Smooth muscle cell (in vitro differentiated cells): ENCODE measurements around the gene ARHGAP23. TPM values are rescaled to one million over a fixed set of nuclear protein-coding genes. Genes with fewer than 3 reads are reported as not detected.
"Not testable (repeated sequence)": the region's sequence is repeated elsewhere in the genome, so short reads cannot be mapped to it uniquely, and the experiment has no call there.

Experiments used
- DNase-seq: peaks from one replicate; lab custom pipeline; 2025; ENCODE audit not compliant: unreplicated experiment; lab: John Stamatoyannopoulos, UW
- H2AFZ ChIP-seq: fragments of 200-600 bp; sonication (generic); 2 replicates; pipeline ENCODE4 v1.6.0; 2016; ENCODE audit warnings: antibody characterized with exemption, low read depth, mild to moderate bottlenecking
- H3F3A ChIP-seq: fragments of 200-600 bp; sonication (generic); 2 replicates; pipeline ENCODE4 v1.6.0; 2017; ENCODE audit warnings: antibody characterized with exemption, low read depth
- H3K27ac ChIP-seq: fragments of 200-600 bp; sonication (generic); 2 replicates; pipeline ENCODE4 v1.5.1; 2016; ENCODE audit warnings: low read depth, mild to moderate bottlenecking
- H3K27me3 ChIP-seq: fragments of 200-600 bp; sonication (generic); 2 replicates; pipeline ENCODE4 v1.6.1; 2016; ENCODE audit warnings: low read depth, mild to moderate bottlenecking
- H3K36me3 ChIP-seq: fragments of 200-600 bp; sonication (generic); 2 replicates; pipeline ENCODE4 v1.5.1; 2016; ENCODE audit warnings: low read depth
- H3K4me1 ChIP-seq: fragments of 200-600 bp; sonication (generic); 2 replicates; pipeline ENCODE4 v1.5.1; 2016; ENCODE audit warnings: low read depth
- H3K4me2 ChIP-seq: fragments of 200-600 bp; sonication (generic); 2 replicates; pipeline ENCODE4 v1.6.0; 2016; ENCODE audit warnings: mild to moderate bottlenecking
- H3K4me3 ChIP-seq: fragments of 200-600 bp; sonication (generic); 2 replicates; pipeline ENCODE4 v1.5.1; 2016; ENCODE audit warnings: mild to moderate bottlenecking
- H3K79me2 ChIP-seq: fragments of 200-600 bp; sonication (generic); 2 replicates; pipeline ENCODE4 v1.6.0; 2016; ENCODE audit warnings: low read depth, mild to moderate bottlenecking
- H3K9ac ChIP-seq: fragments of 200-600 bp; sonication (generic); 2 replicates; pipeline ENCODE4 v1.6.0; 2016; ENCODE audit warnings: low read depth
- H3K9me3 ChIP-seq: fragments of 200-600 bp; sonication (generic); replicated peaks from 2 replicates; pipeline ENCODE4 v1.5.1; 2016; ENCODE audit warnings: low read depth
- H4K20me1 ChIP-seq: fragments of 200-600 bp; sonication (generic); 2 replicates; pipeline ENCODE4 v1.6.0; 2016; ENCODE audit warnings: low read depth
- WGBS: methylation state at CpG from one replicate; pipeline ENCODE4 v1.1.7; 2016; ENCODE audit warnings: low lambda C conversion rate; 5-methylcytosine and 5-hydroxymethylcytosine counted together
- polyA plus RNA-seq: library from polyadenylated mRNA; unstranded; fragments of >200 nt; fragmentation: Nextera tagmentation; extraction: Ambion mirVana; gene quantifications from 2 replicates; pipeline ENCODE4 v1.2.1, GENCODE V29; 2016
- total RNA-seq: library from RNA; depleted of rRNA; stranded (reverse); fragments of >200 nt; gene quantifications from 2 replicates; pipeline ENCODE4 v1.2.3, GENCODE V29; 2014
- TF ChIP-seq, protein P1 (sequence below): fragments of 200-600 bp; sonication (generic); IDR thresholded peaks from 2 replicates; pipeline ENCODE4 v1.5.1; 2017; ENCODE audit warnings: borderline replicate concordance, mild to moderate bottlenecking, antibody characterized with exemption; ENCODE audit not compliant: insufficient read depth, poor library complexity, severe bottlenecking

The ARHGAP23 gene
- total and polyA plus RNA-seq, 2 experiments from 2014 or later = 24.9 to 34.0 TPM

DNA sequence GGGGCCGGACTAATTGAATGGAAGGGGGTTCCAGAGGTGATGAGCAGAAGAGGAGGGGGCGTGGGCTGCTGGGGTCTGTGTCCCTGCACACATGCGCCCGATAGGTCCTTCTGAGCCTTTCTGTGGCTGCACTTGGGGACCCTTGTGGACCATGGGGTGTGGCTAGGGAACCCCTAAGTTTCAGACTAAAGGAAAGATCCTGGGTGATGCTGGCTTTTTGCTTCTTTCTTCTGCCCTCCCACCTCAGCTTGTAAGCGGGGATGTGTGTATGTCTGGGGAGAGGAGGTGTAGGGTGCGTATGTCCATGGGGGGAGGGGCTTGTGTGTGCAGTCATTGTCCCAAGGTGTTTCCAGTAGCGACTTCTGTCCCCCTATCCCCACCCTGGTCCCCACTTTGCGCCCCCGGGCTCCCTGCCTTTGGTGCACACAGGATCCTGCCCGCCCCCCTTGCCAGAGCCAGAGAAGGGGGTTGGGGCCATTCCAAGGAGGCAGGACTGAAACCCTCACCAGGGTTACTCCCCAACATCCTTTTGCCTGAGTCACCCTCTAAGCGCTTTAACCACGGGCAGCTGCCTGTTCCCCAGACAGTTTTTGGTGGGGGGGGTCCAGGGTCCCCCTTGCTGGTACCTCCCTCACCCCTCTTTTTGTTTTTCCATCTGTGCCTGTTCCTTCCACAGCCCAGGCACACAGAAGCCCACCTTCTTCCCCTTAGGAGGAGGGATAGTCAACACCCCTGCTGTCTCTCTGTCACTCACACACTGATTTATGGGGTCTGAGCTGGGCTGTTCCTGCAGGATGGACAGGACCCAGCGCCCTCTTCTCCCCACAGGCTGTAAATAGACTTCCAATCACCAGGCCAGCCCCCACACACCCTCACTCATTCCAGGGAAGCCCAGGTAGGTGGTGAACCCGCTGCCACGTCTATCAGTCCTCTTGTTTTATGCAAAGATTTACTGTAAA lies 83.2 kb downstream of the ARHGAP23 start:
- H3K36me3 ChIP-seq = no peaks in the 10 kb centered on the region
- 41% methylated on average over 15 of the region's 15 CpGs for WGBS
- no peaks in the 10 kb centered on the region for H3K79me2 ChIP-seq
- peaks cover 51% of the 10 kb centered on the region for H4K20me1 ChIP-seq
- no peaks in the 10 kb centered on the region for H3K9me3 ChIP-seq
- H3K4me3 ChIP-seq = peak overlapping the region; percentile 46
- no peak overlapping the region for H3K9ac ChIP-seq
- peaks cover 18% of the 10 kb centered on the region for H3K4me1 ChIP-seq
- no peak for DNase-seq
- TF ChIP-seq, protein P1, sequence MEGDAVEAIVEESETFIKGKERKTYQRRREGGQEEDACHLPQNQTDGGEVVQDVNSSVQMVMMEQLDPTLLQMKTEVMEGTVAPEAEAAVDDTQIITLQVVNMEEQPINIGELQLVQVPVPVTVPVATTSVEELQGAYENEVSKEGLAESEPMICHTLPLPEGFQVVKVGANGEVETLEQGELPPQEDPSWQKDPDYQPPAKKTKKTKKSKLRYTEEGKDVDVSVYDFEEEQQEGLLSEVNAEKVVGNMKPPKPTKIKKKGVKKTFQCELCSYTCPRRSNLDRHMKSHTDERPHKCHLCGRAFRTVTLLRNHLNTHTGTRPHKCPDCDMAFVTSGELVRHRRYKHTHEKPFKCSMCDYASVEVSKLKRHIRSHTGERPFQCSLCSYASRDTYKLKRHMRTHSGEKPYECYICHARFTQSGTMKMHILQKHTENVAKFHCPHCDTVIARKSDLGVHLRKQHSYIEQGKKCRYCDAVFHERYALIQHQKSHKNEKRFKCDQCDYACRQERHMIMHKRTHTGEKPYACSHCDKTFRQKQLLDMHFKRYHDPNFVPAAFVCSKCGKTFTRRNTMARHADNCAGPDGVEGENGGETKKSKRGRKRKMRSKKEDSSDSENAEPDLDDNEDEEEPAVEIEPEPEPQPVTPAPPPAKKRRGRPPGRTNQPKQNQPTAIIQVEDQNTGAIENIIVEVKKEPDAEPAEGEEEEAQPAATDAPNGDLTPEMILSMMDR = no peak
- H3F3A ChIP-seq = no peaks in the 10 kb centered on the region
- H3K27me3 ChIP-seq = no peaks in the 10 kb centered on the region
- H2AFZ ChIP-seq = no peak overlapping the region
- H3K27ac ChIP-seq = no peak overlapping the region
- H3K4me2 ChIP-seq = peak overlapping the region; percentile 85

DNA sequence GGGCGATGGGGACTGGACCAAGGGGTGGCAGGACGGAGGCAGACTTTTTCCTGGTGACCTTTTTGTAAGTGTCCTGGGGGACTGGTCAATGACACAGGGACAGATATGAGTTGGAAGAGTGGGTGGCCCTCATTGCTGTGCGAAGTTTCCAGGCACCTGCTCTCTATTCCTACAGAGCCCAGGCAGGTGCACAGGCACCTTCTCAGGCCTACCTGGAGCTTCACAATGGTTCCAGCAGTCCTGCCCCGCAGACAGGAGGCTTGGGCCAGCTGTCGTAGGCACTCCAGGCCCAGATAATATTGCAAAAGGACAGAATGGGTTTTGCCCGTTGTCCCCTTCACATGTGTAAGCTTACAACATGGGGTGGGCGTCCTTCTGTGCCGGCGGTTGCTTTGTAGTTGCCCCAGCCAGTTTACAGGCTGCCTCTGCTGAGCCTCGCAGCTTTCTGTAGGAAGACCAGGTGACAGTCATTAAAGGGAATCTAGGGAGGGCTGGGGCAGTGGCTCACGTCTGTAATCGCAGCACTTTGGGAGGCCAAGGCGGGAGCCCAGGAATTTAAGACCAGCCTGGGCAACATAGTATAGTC lies 84.3 kb downstream of the ARHGAP23 start:
- H3K4me2 ChIP-seq = no peak overlapping the region
- H3K79me2 ChIP-seq = no peaks in the 10 kb centered on the region
- H3K4me1 ChIP-seq = peaks cover 18% of the 10 kb centered on the region
- no peak overlapping the region for H2AFZ ChIP-seq
- DNase-seq = no peak
- WGBS = 80% methylated on average over 13 of the region's 13 CpGs
- no peaks in the 10 kb centered on the region for H3K36me3 ChIP-seq
- TF ChIP-seq, protein P1 = no peak
- H3K27me3 ChIP-seq = no peaks in the 10 kb centered on the region
- H3K9ac ChIP-seq = no peak overlapping the region
- no peaks in the 10 kb centered on the region for H3K9me3 ChIP-seq
- H3F3A ChIP-seq = no peaks in the 10 kb centered on the region
- H4K20me1 ChIP-seq = peaks cover 43% of the 10 kb centered on the region
- no peak overlapping the region for H3K27ac ChIP-seq
- H3K4me3 ChIP-seq = no peak overlapping the region

GRCh38 chr17:38526526-38526925 lies 98.3 kb downstream of the ARHGAP23 start:
- H3K79me2 ChIP-seq, H3K4me1 ChIP-seq, H3K4me2 ChIP-seq, H3K9ac ChIP-seq, DNase-seq, H3F3A ChIP-seq, H2AFZ ChIP-seq, H3K4me3 ChIP-seq, H3K27ac ChIP-seq, H4K20me1 ChIP-seq, H3K9me3 ChIP-seq, H3K36me3 ChIP-seq: not testable (repeated sequence)
- WGBS = 80% methylated on average over 8 of the region's 8 CpGs
- peaks cover 11% of the 10 kb centered on the region for H3K27me3 ChIP-seq

GRCh38 chr17:38528141-38528540 lies 99.9 kb downstream of the ARHGAP23 start:
- not testable (repeated sequence) for H3K9ac ChIP-seq, DNase-seq
- 58% methylated on average over 10 of the region's 10 CpGs for WGBS

GRCh38 chr17:38530856-38531255 lies 102.6 kb downstream of the ARHGAP23 start:
- not testable (repeated sequence) for H4K20me1 ChIP-seq, H3K4me2 ChIP-seq, H3K4me3 ChIP-seq, DNase-seq, H3K36me3 ChIP-seq, H3K9me3 ChIP-seq, H3K27ac ChIP-seq, H2AFZ ChIP-seq, H3K79me2 ChIP-seq, H3F3A ChIP-seq, H3K9ac ChIP-seq
- peaks cover 11% of the 10 kb centered on the region for H3K27me3 ChIP-seq
- 79% methylated on average over 11 of the region's 11 CpGs for WGBS
- peaks cover 20% of the 10 kb centered on the region for H3K4me1 ChIP-seq

More at GRCh38 chr17:38528141-38528540, 99.9 kb downstream of the ARHGAP23 start:
- not testable (repeated sequence) for H3F3A ChIP-seq, H4K20me1 ChIP-seq, H3K4me2 ChIP-seq, H3K27ac ChIP-seq, H3K79me2 ChIP-seq, H3K4me1 ChIP-seq, H3K4me3 ChIP-seq, H3K9me3 ChIP-seq, H2AFZ ChIP-seq, H3K36me3 ChIP-seq
- H3K27me3 ChIP-seq = peaks cover 11% of the 10 kb centered on the region

DNA sequence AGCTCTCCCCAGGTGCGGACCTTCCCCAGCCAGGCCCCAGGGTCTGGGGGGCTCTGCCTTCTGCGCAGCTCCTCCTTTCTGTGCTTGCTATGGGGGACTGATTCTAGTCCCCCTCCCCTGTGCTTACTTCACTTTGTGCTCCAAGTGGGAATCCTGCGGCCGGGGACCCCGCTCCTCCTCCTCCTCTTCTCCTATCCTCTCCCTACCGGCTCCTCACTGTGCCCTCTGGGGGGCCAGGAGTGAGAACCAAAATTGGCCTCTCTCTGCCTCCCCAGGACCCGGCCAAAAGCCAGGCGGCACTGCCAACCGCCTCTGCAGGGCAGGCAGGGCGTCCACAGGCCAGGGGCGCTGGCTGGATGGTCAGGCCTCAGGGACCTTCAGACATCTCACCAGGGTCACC lies 103.5 kb downstream of the ARHGAP23 start:
- not testable (repeated sequence) for H3K4me2 ChIP-seq, H3K4me3 ChIP-seq, H3K36me3 ChIP-seq, H4K20me1 ChIP-seq, H3K9me3 ChIP-seq, H3F3A ChIP-seq, H2AFZ ChIP-seq, H3K9ac ChIP-seq, H3K79me2 ChIP-seq, H3K27ac ChIP-seq, DNase-seq
- Histone ChIP-seq H3K4me1 (peaks cover 23% of the 10 kb centered on the region), H3K27me3 (peaks cover 11% of the 10 kb centered on the region)
- 87% methylated on average over 11 of the region's 11 CpGs for WGBS
